Measurements from ENCODE around the gene DUSP2.

The DUSP2 gene, protein sequence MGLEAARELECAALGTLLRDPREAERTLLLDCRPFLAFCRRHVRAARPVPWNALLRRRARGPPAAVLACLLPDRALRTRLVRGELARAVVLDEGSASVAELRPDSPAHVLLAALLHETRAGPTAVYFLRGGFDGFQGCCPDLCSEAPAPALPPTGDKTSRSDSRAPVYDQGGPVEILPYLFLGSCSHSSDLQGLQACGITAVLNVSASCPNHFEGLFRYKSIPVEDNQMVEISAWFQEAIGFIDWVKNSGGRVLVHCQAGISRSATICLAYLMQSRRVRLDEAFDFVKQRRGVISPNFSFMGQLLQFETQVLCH

DNA sequence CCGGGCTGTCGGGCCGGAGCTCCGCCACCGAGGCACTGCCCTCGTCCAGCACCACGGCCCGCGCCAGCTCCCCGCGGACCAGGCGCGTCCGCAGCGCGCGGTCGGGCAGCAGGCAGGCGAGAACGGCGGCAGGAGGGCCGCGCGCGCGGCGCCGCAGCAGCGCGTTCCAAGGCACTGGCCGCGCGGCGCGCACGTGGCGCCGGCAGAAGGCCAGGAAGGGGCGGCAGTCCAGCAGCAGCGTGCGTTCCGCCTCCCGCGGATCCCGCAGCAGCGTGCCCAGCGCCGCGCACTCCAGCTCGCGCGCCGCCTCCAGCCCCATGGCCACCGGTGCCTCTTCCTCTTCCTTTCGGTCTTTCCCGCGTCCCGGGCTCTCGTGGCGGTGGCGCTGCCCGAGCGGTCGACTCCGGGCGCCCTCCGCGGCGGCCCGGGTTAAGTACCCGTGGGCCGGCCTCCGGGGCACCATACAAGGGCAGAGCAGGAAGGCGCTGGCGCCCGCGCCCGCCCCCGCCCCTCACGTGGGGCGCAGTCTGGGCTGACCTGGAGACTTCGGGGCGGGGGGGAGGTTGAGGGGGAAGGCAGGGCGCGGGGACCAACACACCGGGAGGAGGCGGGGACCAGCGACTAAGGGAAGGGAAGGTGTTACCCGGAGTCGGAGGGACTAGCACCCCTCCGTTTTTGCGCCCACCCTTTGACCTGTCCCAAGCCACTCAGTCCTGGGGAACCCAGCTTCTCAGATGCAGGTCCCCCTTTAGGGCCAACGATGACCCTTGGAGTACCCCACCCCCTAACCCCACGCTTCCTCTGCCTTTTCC is at the start of gene DUSP2:
Gene DUSP2 (minus strand): TSS at position 405 of the 812 bp plus-strand sequence. CDS start 86 bp downstream, at position 319.
- no peak for DNase-seq (ENCODE audit: low spot score)

DNA sequence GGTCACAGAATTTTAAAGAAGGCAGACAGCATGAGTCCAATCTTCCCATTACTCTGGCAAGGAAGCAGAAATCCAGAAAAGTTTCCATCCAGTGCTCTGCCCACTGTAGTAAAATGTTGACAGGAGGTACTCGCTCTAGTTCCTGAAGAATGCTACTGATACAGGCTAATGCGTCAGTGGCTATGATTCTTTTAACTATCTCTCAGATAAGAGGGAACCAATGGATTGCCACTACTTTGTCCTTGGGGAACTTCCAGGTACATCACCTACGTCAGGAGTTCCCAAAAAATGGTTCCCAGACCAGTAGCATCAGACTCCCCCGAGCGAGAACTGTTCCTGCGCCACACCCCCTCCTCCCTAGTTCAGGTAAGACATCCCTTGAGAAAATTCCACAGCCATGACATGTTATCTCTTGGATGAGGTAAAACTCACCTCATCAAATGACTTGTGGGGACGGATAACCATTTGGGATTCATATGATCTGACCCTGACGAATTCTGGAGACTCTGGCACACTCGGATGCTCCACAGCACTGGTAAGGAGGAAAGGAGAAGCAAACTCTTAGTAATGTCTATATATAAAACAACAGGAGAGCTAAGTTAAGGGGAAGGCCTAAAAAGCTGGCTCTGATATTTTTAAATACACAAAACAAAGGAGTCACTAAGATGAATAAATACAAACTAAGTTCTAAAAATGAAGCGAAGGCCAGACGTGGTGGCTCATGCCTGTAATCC is 46.9 kb upstream of the DUSP2 start:
- DNase-seq (ENCODE audit: low spot score) = no peak

DNA sequence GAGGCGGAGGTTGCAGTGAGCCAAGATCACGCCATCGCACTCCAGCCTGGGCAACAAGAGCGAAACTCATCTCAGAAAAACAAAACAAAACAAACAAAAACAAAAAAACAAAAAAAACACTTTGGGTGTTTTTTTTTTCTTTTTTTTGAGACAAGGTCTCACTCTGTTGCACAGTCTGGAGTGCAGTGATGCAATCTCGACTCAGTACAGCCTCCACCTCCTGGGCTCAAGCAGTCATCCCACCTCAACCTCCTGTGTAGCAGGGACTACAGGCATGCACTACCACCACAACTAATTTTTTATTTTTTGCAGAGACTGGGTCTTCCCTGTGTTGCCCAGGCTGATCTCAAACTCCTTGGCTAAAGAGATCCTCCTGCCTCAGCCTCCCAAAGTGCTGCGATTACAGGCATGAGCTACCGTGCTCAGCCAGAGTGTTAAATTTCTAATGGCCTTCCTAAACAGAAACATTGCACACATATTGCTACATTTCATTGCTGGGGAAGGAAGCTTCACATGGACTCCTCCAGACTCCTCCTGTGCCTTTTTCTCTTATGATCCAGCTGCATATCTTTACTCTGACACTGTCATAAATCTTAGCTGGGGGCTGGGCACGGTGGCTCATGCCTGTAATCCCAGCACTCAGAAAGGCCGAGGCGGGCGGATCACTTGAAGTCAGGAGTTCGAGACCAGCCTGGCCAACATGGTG is 43.7 kb upstream of the DUSP2 start:
- DNase-seq (ENCODE audit: low spot score) = no peak

DNA sequence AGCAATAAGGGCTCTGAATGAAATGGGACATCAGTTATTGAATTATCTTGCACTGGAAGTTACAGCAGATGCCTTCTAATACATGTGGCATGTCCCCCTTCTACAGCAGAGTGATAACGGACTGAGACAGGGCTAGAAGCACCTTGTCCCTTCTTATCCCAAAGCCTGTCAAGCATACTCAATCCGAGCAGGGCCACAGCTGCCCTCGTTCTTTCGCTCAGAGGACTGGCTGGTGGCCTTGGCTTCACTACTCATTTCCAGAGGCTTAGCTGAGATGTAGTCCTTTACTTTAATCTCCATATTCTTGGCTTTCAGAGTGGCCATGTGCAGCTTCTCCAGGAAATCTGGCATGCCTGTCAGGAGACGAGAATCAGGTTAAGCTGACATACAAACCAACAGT is 41.3 kb upstream of the DUSP2 start:
- DNase-seq (ENCODE audit: low spot score) = no peak

- no peak for DNase-seq (ENCODE audit: low spot score)
These were observed 40.3 kb upstream of the DUSP2 start for GRCh38 chr2:96185516-96185915.

DNA sequence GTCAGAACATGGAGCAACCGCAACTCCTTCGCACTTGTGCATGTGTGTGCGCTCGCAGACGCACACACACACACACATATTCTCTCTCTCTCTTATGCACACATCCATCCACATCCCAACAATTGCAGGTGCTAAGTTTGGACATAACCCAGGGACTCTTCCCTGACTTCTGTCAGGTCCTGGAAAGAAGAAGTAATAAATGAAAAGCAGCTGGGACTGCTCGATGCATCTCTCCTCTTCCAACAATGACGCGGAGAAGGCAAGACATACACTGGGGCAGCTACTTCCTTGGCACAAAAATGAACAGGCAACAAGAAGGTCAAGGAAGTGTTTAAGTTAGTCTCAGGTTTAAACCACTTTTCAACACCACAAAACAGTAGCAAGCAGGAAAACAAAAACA is 39.7 kb upstream of the DUSP2 start:
- DNase-seq (ENCODE audit: low spot score) = no peak

DNA sequence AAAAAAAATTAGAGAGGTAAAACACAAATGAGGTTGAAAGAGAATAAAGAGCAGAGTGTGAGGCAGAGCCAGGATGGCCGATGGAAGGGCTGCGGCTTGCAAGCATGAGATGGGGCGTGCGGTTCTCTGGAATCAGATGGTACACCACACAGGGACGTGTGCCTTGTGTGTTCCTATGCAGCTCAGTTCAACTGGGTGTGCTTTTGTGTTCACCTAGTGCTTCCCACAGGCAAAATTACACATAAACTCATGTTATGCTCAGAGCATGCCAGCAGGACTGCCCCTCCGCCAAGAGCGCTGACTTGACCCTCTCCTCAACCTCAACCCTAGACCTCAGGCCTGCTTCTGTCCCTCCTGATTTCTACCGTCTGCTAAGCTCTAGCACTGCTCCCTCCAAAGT is 38.9 kb upstream of the DUSP2 start:
- no peak for DNase-seq (ENCODE audit: low spot score)

- no peak for DNase-seq (ENCODE audit: low spot score)
These were observed 36.3 kb upstream of the DUSP2 start for GRCh38 chr2:96181529-96181928.

GRCh38 chr2:96180521-96180920 is 35.3 kb upstream of the DUSP2 start:
- no peak for DNase-seq (ENCODE audit: low spot score)

GRCh38 chr2:96180002-96180401 is 34.8 kb upstream of the DUSP2 start:
- DNase-seq (ENCODE audit: low spot score) = no peak

DNA sequence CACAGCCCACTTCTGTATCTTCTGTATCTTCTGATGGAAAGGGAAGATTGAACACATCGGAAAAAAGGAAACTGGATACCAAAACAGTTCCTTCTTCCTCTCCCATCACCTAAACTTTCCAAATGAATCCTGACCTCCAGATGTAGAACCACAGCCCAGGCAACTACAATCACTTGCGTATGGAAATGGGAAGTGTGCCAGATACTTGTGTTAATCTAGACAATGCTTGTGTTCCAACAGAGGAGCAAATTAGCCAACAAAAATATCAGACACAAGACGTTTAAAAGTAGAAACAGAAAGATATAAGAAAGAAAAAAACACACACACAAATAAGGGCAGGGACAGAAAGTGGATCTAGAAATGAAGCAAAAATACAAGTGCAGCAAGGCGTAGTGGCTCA is 31.4 kb upstream of the DUSP2 start:
- no peak for DNase-seq (ENCODE audit: low spot score)

GRCh38 chr2:96175951-96176350 is 30.7 kb upstream of the DUSP2 start:
- DNase-seq (ENCODE audit: low spot score) = no peak

DNA sequence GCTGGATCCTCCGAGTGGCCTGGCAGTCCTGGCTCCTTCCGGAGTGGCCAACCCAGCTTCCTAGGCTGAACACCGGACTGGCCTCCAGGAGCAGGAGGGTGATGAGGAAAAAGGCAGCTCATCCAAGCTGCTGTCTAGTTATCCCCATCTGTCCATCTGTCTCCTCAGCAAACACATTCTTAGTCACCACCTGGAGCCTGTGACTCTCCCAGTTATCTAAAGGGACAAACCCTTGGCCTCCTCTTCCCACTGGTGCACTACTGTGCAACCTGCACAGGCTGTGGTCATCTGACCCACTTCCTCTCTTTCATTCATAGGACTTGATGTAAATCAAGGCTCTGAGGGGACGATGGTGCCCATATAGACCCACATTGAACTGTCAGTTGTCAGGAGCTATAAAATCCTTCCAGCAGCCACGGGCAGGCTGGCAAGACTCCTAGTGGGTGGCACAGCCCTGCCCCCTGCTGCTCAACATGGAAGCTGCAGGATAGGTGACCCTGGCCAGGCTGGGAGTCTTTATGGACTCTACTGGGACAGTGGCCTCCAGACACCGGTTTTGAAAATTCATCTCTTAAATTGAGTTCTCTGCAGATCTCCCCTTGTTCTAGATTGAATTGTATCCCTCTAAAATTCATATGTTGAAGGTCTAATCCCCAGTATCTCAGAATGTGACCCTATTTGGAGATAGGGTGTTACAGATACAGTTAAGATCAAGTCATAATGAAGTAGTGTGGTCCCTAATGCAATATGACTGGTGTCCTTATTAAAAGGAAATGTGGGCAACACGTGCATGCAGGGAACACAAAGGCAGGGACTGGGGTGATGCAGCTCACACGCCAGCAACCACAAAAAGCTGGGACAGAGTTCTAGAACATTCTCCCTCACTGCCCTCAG is 29.3 kb upstream of the DUSP2 start:
- DNase-seq (ENCODE audit: low spot score) = peak; percentile 61

- DNase-seq (ENCODE audit: low spot score) = no peak
These were observed 26.6 kb upstream of the DUSP2 start for GRCh38 chr2:96171831-96172230.

DNA sequence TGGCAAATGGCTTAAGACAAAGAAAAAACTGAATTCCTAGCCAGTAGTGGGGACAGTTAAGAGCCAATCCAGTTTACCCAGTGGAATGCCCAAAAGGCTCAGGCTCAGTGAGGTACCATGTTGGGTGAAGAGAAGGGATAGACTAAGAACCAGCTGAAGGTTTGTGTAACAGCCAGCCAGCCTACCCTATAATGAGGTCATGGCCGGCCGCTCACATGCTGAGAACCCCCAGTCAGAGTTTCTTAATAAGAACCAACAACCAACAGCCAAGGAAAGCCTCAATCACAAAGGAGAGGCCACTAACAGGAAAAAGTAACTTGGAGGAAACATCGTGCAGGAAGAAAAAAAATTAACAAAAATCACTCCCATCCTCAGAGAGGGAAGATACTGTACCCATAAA is 25.4 kb upstream of the DUSP2 start:
- no peak for DNase-seq (ENCODE audit: low spot score)

DNA sequence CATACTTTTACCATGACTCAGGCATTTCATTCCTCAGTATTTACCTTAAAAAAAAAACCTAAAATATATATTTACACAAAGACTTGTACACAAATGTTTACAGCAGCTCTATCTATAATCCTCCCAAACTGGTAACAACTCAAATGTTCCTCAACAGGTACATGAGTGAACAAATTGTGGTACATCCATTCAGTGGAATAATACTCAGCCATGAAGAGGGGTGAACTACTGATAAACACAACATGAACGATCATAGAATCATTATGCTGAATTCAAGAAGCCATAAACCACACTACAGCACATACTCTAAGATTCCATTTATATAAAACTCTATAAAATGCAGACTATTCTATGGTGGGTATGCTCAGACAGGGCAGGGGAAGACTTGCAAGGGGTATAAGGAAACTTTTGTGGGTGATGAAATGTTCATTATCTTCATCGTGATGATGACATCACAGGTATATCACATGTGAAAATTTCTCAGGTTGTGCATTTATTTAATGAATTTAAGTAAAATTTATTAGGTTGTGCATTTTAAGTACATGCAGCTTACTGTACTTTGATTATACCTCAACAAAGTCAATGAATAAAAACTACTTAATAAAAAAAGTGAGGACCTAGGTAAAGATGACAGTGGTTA is 24.7 kb upstream of the DUSP2 start:
- DNase-seq (ENCODE audit: low spot score) = no peak

GRCh38 chr2:96167407-96168013 is 22.3 kb upstream of the DUSP2 start:
- DNase-seq (ENCODE audit: low spot score) = no peak

- DNase-seq (ENCODE audit: low spot score) = no peak
These were observed 19.4 kb upstream of the DUSP2 start for GRCh38 chr2:96164459-96165184.

DNA sequence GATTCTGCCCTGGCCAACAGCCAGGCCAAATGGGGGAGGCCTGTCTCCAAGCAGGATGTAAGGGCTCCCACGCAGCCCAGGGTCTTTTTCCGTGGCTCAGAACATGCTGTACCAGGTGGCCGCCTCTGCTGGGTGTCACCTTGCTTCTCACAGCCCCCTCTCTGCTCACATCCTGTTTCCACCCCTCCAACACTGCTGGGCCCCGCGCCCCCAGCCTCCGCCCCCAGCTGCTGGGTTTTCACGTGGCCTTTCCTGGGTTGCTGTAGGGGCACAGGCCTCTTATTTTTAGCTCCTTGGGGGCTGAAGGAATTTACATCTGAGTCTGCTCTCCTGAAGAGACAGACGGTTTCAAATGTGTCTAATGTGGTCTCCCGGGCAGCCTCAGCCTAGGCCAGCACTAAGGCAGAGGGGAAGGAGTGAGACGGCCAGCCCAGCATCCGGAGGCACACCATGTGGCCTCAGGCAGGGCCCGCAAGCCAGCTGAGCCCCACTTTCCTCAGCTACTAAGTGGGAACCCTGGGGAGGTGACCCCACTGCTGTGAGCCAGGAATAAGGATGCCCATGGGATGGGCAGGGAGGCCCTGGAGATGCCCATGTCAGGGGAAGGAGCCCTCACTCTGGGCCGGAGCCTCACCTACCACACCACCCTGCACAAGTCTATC is 18.7 kb upstream of the DUSP2 start:
- DNase-seq (ENCODE audit: low spot score) = no peak

Measured in hematopoietic multipotent progenitor cell treated with erythropoietin and hydrocortisone succinate and interleukin-3 and kit ligand, for 17 days (in vitro differentiated cells).